Cerebellar nuclear complex (tissue), 1 donor: ENCODE data around the gene PCNX2.
"Not testable (repeated sequence)": the region's sequence is repeated elsewhere in the genome, so short reads cannot be mapped to it uniquely, and the experiment has no call there.

Source experiments
- DNase-seq, 2 experiments: peaks; one replicate each; lab custom pipeline; 2025; lab: John Stamatoyannopoulos, UW

PCNX2 gene

GRCh38 chr1:233012021-233012420 is 283.5 kb downstream of the PCNX2 start:
- no peak for DNase-seq

DNA sequence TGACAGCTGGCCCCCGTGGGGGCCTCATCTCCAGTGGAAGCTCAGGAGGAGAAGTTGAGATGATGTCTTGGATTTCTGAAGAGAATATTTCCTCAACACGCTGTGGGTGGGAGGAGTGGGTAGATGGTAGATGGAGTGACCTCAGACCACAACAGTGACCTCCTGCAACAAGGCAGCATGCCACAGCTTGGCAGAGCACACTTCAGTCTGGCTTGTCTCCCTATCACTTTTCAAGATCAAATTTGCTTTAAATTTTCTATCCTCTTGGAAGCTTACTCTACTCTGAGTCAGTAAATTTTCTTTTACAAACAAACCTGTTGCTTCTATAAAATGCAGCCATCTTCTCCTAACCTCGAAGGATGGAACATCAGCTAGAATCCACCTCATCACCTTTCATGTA is 285.4 kb downstream of the PCNX2 start:
- DNase-seq = no peak

GRCh38 chr1:233006541-233006973 is 289.0 kb downstream of the PCNX2 start:
- no peak for DNase-seq

DNA sequence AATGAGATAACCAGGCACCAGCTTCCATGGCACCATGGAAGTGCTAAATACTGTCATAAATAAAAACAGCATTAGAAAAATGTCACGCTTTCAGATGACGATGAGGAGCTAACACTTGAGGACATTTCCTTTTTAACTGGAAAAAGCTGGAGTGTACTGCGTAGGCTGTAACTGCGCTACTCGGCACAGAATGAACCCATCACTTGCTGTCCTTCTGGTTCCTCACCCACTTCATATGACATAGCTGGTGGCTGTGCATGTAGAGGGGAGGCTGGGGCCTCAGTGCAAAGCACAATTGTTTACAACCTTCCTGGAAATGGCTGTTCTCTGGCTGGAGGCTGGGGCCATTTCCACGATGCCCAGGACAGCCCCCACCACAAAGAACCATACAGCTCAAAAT is 289.4 kb downstream of the PCNX2 start:
- DNase-seq = no peak

GRCh38 chr1:233005703-233006102 is 289.8 kb downstream of the PCNX2 start:
- no peak for DNase-seq

DNA sequence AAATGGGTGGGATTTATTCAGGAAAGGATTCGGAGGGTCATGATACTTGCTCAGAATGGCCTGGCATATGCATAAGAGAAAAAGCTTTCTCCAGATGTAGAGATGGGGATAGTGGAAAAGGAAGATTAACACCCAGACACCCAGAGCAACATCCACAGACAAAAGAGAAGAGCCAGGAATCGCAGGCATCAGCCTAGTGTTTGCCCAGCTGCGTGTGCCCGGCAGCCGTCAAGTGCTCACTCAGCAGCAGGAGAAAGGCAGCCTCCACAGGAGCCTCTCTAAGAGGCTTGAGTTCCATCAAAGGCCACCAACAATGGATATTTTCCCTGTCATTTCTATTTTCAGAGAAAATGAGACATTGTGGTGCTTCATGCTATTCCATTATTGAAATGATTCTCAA is 290.4 kb downstream of the PCNX2 start:
- no peak for DNase-seq

DNA sequence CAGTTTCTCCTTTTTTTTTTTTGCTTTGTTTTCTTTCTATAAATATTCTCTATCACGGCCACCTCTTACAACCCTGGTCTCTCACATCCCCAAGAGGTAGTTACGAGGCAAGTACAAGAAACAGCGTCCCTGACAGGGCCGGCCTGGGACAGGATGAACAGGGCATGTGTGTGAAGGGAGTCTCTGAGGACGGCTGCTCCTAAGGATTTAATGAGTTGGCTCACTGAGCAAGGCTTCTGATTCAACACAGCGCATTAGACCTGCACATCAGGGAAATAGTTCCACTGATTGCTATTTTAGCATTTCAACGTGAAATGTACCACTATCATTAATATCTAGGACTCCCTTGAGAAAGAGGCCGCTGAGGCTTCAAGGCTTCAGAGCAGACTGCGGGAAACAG is 291.1 kb downstream of the PCNX2 start:
- DNase-seq = no peak

- DNase-seq = not testable (repeated sequence)
These were observed 291.9 kb downstream of the PCNX2 start for GRCh38 chr1:233003638-233004037.

GRCh38 chr1:232999956-233000625 is 295.4 kb downstream of the PCNX2 start:
- DNase-seq = no peak

DNA sequence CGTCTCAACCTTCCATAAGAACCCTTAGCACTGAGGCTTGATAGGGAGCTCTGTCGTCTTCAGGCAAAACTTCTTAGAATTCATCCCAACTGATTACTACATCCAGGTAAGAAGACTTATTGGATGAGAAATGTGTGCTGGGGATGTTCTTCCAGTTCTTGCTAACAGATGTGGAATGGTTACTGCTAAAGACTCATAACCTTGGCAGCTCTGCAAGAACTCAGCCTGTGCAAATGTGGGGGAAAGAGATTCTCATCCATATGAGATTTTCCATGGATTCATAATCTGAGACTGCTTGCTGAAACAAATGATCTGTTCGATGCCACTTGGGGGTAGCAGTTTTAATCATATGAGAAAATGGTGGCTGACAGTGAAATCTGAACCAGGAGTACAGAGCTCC is 296.9 kb downstream of the PCNX2 start:
- DNase-seq = no peak

GRCh38 chr1:232998138-232998537 is 297.4 kb downstream of the PCNX2 start:
- DNase-seq = no peak

DNA sequence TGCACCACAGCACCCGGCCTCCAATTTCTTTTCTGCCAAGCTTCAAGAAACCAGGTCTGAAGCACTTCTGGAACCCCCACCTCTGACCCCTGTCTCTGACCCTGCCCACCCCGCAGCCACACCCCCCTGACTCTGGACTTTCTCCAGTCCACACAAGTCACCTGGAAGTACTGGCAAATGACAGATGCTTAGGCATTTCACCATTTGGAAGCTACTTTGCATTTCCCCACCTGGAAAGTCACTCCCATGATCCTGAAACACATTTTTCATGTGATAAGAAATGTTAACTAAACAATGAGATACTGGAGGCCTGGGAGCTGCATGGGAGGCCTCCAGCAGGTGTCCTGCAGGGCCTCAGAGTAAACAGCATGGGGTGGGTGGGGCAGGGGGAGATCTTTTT is 299.4 kb downstream of the PCNX2 start:
- no peak for DNase-seq

DNA sequence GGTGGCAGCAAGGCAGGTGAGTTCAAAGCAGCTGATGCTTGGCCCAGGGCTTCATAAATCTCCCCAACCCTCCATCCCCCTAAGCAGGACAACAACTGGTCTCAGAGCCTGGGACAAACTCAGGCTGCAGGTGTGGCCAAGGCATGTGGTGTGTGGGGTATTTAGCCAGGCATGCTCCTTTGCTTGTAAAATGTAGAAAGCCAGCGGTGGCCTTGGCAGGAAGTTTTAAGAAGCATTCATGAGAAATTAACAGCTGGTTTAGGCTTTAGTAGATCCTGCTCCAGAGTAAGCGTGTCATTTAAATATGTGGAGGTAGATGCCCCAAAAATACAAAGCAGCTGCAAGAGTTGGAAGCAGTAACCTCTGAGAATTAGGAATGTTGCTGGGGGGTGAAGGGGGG is 300.3 kb downstream of the PCNX2 start:
- DNase-seq = no peak

DNA sequence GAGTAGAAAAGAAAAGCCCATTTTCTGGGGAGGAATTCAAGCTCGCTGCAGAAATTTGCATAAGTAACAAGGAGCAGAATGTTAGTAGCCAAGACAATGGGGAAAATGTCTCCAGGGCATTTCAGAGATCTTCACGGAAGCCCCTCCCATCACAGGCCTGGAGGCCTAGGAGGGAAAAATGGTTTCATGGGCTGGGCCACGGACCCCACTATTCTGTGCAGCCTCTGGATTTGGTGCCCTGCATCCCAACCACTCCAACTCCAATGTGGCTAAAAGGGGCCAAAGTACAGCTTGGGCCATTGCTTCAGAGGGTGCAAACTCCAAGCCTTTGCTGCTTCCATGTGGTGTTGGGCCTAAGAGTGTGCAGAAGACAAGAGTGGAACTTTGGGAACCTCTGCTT is 302.0 kb downstream of the PCNX2 start:
- DNase-seq = no peak

DNA sequence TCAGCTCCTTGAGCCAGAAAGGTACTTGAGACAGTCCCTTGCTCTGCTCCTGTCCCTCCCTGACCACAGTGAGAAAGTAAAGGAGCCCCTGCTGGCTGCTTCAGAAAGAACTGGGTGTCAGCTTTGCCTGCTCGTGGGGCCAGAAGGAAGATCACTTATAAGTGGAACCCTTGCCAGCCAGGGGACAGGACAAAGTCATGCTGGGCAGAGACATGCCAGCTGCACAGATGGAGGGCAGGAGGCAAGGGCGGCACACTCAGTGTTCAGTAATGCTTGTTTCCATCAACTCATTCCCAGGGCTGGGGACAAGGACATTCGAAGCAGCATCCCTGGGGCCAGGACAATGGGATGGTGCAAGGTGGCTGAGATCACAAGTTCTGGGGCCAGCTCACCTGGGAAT is 303.3 kb downstream of the PCNX2 start:
- DNase-seq = no peak

DNA sequence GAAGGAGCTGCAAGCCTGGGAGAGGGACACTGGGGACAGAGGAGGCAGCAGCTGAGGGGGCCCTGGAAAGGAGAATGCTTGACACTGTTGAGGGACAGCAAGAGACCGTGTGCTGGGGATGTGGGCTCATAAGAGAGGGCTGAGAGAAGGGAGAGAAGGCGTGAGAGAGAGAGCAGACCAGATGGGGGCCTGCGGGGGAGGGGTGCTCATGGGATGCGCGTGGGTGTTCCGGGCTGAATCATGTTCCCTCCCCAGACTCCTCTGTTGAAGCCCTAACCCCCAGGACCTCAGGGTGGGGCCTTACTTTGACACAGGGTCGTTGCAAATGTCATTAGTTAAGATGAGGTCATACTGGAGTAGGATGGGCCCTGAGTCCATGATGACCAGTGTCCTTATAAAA is 304.3 kb downstream of the PCNX2 start:
- DNase-seq = no peak

DNA sequence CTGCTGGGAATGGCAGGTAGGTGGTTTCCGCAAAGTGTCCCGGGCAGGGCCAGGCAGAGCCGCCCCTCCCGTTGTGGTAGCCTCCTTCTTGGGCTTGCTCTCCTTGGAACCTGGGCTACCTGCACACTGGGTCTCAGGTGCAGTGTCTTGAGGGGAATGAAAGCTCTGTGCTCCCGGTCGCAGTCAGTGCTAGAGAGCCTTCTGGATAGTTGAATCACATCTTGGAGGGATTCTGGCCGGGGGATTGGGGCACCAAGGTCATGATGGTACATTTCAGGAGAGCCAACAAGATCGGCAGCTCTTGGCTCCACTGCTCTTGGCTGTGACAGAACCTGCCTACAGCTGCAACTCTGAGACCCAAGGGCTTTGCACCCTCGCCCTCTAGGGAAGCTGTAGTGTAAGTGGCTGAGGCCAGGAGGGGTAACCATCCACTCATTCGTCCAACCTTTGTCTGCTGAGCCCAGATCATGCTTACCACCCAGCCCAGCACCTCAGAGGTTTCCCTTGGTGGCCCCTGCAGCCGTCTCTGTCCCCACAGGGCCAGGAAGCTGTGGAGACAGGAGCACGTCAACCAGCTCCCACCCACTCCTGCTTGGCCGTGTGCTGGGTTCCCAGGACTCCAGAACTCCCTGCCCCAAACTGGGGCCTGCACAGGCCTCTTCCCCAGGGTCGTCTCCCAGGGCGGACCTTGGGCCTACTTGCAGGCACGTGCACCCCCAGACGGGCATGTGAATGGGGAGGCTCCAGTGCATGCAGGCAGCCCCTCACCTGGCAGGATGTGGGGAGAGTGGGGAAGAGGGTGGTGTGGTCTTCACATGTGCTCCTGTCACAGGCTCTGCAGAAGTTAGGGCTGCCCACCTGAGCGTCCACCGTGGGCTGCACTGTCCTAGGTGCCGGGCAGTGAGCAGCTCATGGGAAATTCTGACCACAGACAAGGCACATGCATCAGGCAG is 305.1 kb downstream of the PCNX2 start:
- no peak for DNase-seq

GRCh38 chr1:232988572-232989040 is 306.9 kb downstream of the PCNX2 start:
- no peak for DNase-seq

- no peak for DNase-seq
These were observed 307.8 kb downstream of the PCNX2 start for GRCh38 chr1:232987774-232988140.

GRCh38 chr1:232987046-232987773 is 308.3 kb downstream of the PCNX2 start:
- DNase-seq = no peak

DNA sequence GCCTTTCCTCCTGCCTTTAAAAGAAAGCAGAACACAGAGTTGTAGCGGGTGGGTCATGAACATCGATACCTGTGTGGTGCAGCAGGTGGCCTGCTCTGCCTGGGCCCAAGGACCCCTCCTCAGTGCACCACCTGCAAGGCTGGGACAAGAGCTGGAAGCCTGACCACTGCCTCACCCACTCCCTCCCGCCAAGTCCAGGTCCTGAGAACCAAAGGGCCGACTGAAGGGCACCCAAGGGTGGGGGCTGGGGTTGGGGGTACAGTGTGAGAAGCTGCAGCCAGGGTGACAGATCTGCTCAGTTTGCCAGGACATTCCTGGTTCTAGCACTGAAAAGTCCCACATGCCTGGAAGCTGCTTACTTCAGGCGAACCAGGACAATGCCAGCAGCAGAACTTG is 309.0 kb downstream of the PCNX2 start:
- DNase-seq = no peak

GRCh38 chr1:232985882-232986526 is 309.5 kb downstream of the PCNX2 start:
- DNase-seq = no peak
